Retina (tissue), 1 donor: ENCODE results near the gene PCDHB16.
"Not testable (repeated sequence)": the region's sequence is repeated elsewhere in the genome, so short reads cannot be mapped to it uniquely, and the experiment has no call there.

Source experiments
- DNase-seq: peaks from one replicate; pipeline ENCODE4 v3.0.0-alpha.2; 2016

Gene PCDHB16

DNA sequence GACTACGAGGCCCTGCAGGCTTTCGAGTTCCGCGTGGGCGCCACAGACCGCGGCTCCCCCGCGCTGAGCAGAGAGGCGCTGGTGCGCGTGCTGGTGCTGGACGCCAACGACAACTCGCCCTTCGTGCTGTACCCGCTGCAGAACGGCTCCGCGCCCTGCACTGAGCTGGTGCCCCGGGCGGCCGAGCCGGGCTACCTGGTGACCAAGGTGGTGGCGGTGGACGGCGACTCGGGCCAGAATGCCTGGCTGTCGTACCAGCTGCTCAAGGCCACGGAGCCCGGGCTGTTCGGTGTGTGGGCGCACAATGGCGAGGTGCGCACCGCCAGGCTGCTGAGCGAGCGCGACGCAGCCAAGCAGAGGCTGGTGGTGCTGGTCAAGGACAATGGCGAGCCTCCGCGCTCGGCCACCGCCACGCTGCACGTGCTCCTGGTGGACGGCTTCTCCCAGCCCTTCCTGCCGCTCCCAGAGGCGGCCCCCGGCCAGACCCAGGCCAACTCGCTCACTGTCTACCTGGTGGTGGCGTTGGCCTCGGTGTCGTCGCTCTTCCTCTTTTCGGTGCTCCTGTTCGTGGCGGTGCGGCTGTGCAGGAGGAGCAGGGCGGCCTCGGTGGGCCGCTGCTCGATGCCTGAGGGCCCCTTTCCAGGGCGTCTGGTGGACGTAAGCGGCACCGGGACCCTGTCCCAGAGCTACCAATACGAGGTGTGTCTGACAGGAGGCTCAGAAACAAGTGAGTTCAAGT lies 2.1 kb downstream of the PCDHB16 start:
- DNase-seq: not testable (repeated sequence)

DNA sequence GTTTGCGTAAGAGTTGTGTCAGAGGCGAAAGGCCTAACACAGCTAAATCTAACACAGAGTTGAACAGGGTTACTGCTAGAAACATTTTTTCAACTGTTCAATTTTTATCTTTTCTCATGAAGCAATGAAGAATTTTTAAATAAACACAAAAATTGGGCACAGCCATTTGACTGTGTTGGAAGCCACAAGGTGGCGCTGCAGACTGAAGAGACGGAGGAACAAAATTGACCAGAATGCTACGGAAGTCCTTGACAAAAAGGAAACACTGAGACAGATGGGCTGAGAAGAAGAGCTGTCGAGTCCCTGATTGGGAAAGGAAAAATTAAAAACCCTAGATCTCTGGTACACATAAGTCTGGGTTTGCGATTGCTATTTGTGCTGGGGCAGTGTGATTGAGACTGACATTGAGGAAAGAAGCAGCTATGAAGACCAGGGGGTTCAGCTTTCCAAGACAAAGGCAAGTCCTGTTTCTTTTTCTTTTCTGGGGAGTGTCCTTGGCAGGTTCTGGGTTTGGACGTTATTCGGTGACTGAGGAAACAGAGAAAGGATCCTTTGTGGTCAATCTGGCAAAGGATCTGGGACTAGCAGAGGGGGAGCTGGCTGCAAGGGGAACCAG lies 4.8 kb downstream of the PCDHB16 start, which contains the start of gene PCDHB9:
Gene PCDHB9, plus strand, starts transcription at position 265 of the 616 bp plus-strand sequence. Its CDS starts 158 bp downstream, at position 423.
- no peak for DNase-seq

DNA sequence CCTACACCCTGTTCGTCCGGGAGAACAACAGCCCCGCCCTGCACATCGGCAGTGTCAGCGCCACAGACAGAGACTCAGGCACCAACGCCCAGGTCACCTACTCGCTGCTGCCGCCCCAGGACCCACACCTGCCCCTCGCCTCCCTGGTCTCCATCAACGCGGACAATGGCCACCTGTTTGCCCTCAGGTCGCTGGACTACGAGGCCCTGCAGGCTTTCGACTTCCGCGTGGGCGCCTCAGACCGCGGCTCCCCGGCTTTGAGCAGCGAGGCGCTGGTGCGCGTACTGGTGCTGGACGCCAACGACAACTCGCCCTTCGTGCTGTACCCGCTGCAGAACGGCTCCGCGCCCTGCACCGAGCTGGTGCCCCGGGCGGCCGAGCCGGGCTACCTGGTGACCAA lies 6.5 kb downstream of the PCDHB16 start:
- DNase-seq: not testable (repeated sequence)

DNA sequence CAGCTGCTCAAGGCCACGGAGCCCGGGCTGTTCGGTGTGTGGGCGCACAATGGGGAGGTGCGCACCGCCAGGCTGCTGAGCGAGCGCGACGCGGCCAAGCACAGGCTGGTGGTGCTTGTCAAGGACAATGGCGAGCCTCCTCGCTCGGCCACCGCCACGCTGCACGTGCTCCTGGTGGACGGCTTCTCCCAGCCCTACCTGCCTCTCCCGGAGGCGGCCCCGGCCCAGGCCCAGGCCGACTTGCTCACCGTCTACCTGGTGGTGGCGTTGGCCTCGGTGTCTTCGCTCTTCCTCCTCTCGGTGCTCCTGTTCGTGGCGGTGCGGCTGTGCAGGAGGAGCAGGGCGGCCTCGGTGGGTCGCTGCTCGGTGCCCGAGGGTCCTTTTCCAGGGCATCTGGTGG lies 6.9 kb downstream of the PCDHB16 start:
- not testable (repeated sequence) for DNase-seq

DNA sequence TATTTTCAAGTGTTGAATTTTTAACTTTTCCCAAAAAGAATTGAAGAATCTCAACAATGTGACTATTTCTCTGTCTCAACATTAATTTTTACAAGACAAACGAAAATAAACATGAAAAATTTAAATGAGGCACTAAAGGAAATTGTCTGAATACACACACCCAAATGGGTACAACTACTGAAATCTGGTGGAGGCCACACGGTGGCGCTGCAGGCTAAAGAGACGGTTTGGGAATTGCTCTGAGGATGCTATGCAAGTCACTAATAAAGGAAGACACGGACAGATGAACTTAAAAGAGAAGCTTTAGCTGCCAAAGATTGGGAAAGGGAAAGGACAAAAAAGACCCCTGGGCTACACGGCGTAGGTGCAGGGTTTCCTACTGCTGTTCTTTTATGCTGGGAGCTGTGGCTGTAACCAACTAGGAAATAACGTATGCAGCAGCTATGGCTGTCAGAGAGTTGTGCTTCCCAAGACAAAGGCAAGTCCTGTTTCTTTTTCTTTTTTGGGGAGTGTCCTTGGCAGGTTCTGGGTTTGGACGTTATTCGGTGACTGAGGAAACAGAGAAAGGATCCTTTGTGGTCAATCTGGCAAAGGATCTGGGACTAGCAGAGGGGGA lies 10.0 kb downstream of the PCDHB16 start, which contains the start of gene PCDHB10:
Gene PCDHB10, plus strand, starts transcription at position 244 of the 616 bp plus-strand sequence. Its CDS starts 200 bp downstream, at position 444.
- DNase-seq: no peak

DNA sequence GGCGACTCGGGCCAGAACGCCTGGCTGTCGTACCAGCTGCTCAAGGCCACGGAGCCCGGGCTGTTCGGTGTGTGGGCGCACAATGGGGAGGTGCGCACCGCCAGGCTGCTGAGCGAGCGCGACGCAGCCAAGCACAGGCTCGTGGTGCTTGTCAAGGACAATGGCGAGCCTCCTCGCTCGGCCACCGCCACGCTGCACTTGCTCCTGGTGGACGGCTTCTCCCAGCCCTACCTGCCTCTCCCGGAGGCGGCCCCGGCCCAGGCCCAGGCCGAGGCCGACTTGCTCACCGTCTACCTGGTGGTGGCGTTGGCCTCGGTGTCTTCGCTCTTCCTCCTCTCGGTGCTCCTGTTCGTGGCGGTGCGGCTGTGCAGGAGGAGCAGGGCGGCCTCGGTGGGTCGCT lies 12.1 kb downstream of the PCDHB16 start:
- DNase-seq: not testable (repeated sequence)

DNA sequence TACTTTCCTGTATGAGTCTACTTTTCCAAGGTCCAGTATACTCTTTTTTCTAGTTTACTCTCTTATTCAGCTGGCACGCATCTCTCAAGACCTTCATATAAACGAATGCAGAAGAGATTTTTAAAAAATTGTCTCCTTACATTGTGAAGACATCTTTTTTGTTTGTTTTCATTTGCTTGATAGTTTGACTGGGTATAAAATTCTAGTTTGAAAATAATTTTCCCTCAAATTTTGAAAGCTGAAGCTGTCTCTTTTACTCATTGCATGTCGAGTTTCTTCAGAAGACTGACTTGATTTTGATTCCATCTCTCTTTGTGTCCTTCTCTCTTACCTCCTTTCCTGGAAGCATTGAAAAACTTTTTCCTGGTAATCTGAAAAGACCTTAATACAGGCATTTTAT lies 14.2 kb downstream of the PCDHB16 start:
- DNase-seq: no peak

DNA sequence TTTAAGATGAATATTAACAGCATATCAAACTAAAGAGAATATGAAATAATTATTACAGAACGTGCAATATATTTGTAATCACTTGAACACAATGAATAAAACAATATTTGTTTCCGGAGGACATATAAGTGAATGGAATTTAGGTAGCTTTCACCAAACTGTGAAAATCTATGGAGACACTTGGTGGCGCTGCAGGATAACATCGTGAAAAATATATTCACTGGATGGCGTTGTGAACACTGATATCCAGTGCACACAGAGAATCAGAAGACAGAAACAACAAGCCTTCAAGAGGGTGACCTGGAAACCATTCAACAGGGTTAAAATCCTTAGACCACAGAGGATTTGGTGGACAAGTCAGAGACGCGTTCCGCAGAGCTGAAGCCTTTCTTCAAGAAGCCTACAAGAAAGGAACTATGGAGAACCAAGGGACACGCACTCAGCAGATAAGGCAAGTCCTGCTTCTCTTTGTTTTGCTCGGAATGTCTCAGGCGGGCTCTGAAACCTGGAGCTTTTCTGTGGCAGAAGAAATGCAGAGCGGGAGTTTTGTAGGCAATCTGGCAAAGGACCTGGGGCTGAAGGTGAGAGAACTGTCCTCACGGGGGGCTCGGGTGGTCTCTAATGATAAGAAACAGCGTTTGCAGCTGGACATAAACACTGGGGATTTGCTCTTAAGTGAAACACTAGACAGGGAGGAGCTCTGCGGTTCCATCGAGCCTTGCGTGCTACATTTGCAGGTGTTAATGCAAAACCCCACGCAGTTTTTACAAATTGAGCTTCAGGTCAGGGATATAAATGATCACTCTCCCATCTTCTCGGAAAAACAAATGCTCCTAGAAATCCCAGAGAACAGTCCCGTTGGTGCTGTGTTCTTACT lies 17.4 kb downstream of the PCDHB16 start, which contains the start of gene PCDHB11:
Gene PCDHB11, plus strand, starts transcription at position 269 of the 877 bp plus-strand sequence. Its CDS starts 148 bp downstream, at position 417.
- DNase-seq: no peak

DNA sequence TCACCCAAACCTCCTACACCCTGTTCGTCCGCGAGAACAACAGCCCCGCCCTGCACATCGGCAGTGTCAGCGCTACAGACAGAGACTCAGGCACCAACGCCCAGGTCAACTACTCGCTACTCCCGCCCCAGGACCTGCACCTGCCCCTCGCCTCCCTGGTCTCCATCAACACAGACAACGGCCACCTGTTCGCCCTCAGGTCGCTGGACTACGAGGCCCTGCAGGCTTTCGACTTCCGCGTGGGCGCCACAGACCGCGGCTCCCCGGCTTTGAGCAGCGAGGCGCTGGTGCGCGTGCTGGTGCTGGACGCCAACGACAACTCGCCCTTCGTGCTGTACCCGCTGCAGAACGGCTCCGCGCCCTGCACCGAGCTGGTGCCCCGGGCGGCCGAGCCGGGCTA lies 18.9 kb downstream of the PCDHB16 start:
- not testable (repeated sequence) for DNase-seq

DNA sequence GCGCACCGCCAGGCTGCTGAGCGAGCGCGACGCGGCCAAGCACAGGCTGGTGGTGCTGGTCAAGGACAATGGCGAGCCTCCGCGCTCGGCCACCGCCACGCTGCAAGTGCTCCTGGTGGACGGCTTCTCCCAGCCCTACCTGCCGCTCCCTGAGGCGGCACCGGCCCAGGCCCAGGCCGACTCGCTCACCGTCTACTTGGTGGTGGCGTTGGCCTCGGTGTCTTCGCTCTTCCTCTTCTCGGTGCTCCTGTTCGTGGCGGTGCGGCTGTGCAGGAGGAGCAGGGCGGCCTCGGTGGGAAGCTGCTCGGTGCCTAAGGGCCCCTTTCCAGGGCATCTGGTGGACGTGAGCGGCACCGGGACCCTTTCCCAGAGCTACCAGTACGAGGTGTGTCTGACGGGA lies 19.5 kb downstream of the PCDHB16 start:
- not testable (repeated sequence) for DNase-seq

DNA sequence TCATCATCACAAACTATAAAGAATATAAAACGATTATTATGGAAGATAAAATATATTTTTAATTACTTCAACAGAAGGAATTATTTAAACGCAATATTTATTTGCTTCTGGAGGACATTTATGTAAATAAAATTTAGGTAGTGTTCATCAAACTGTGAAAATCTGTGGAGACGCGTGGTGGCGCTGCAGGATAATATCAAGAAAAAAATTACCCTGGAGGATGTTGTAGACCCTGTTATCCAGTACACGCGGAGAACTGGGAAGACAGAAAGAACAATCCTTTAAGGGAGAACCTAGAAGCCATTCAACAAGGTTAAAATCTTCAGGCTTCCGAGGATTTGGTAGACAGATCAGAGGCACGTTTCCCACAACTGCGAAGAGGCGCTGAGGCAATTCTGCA lies 26.3 kb downstream of the PCDHB16 start, which contains the start of gene PCDHB12:
Gene PCDHB12, plus strand, starts transcription at position 242 of the 400 bp plus-strand sequence. CDS start 189 bp downstream, outside the sequence.
- no peak for DNase-seq

DNA sequence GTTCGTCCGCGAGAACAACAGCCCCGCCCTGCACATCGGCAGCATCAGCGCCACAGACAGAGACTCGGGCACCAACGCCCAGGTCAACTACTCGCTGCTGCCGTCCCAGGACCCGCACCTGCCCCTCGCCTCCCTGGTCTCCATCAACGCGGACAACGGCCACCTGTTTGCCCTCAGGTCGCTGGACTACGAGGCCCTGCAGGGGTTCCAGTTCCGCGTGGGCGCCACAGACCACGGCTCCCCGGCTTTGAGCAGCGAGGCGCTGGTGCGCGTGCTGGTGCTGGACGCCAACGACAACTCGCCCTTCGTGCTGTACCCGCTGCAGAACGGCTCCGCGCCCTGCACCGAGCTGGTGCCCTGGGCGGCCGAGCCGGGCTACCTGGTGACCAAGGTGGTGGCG lies 28.1 kb downstream of the PCDHB16 start:
- not testable (repeated sequence) for DNase-seq

DNA sequence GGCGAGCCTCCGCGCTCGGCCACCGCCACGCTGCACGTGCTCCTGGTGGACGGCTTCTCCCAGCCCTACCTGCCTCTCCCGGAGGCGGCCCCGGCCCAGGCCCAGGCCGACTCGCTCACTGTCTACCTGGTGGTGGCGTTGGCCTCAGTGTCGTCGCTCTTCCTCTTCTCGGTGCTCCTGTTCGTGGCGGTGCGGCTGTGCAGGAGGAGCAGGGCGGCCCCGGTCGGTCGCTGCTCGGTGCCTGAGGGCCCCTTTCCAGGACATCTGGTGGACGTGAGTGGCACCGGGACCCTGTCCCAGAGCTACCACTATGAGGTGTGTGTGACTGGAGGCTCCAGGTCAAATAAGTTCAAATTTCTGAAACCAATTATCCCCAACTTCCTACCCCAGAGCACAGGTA lies 28.7 kb downstream of the PCDHB16 start:
- DNase-seq: not testable (repeated sequence)

DNA sequence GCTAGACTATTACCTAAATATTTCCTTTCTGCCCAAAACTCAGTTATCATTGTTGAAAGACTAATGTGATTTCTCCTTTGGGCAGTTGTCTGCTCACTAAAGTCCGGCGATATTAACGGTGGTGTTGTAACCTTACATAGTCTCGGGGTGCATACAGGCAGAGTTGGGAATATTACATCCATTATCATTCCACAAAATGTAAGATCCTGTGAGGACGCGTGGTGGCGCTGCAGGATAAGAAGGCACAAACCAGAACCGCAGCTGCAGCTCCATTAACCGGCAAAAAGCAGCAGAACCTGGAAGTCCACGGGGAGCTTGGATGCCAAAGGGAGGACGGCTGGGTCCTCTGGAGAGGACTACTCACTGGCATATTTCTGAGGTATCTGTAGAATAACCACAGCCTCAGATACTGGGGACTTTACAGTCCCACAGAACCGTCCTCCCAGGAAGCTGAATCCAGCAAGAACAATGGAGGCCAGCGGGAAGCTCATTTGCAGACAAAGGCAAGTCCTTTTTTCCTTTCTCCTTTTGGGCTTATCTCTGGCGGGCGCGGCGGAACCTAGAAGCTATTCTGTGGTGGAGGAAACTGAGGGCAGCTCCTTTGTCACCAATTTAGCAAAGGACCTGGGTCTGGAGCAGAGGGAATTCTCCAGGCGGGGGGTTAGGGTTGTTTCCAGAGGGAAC lies 31.6 kb downstream of the PCDHB16 start, which contains the start of gene PCDHB13:
Gene PCDHB13, plus strand, starts transcription at position 264 of the 684 bp plus-strand sequence. Its CDS starts 205 bp downstream, at position 469.
- not testable (repeated sequence) for DNase-seq

DNA sequence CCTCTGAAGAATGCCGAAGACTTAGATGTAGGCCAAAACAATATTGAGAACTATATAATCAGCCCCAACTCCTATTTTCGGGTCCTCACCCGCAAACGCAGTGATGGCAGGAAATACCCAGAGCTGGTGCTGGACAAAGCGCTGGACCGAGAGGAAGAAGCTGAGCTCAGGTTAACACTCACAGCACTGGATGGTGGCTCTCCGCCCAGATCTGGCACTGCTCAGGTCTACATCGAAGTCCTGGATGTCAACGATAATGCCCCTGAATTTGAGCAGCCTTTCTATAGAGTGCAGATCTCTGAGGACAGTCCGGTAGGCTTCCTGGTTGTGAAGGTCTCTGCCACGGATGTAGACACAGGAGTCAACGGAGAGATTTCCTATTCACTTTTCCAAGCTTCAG lies 32.4 kb downstream of the PCDHB16 start:
- DNase-seq: not testable (repeated sequence)

DNA sequence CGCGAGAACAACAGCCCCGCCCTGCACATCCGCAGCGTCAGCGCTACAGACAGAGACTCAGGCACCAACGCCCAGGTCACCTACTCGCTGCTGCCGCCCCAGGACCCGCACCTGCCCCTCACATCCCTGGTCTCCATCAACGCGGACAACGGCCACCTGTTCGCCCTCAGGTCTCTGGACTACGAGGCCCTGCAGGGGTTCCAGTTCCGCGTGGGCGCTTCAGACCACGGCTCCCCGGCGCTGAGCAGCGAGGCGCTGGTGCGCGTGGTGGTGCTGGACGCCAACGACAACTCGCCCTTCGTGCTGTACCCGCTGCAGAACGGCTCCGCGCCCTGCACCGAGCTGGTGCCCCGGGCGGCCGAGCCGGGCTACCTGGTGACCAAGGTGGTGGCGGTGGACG lies 33.3 kb downstream of the PCDHB16 start:
- not testable (repeated sequence) for DNase-seq

DNA sequence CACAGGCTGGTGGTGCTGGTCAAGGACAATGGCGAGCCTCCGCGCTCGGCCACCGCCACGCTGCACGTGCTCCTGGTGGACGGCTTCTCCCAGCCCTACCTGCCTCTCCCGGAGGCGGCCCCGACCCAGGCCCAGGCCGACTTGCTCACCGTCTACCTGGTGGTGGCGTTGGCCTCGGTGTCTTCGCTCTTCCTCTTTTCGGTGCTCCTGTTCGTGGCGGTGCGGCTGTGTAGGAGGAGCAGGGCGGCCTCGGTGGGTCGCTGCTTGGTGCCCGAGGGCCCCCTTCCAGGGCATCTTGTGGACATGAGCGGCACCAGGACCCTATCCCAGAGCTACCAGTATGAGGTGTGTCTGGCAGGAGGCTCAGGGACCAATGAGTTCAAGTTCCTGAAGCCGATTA lies 33.8 kb downstream of the PCDHB16 start:
- not testable (repeated sequence) for DNase-seq

DNA sequence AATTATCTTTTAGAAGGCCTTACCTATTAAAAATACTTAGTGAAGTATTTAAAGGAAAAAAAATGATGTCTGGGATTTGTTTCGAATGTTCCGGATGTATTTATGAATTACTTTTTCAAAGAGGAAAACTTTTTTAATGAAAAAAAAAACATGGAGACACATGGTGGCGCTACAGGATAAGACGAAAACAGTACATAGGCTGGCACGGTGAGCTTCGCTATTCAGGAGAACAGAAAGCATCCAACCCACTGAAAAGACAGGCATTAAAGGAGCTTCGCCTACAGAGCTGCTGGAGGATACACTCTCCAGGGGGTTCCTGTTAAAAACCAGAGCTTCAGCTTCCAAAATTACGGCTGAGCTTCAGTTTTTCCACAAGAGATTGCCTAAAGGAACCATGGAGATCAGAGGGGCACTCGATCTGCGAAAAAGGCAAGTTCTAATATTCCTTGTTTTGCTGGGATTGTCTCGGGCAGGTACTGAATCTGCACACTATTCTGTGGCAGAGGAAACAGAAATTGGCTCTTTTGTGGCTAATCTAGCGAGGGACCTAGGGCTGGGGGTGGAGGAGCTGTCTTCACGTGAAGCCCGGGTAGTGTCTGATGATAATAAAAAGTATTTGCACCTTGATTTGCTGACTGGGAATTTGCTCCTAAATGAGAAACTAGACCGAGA lies 41.1 kb downstream of the PCDHB16 start, which contains the start of gene PCDHB14:
Gene PCDHB14, plus strand, starts transcription at position 232 of the 672 bp plus-strand sequence. Its CDS starts 163 bp downstream, at position 395.
- DNase-seq: peak; percentile 19

DNA sequence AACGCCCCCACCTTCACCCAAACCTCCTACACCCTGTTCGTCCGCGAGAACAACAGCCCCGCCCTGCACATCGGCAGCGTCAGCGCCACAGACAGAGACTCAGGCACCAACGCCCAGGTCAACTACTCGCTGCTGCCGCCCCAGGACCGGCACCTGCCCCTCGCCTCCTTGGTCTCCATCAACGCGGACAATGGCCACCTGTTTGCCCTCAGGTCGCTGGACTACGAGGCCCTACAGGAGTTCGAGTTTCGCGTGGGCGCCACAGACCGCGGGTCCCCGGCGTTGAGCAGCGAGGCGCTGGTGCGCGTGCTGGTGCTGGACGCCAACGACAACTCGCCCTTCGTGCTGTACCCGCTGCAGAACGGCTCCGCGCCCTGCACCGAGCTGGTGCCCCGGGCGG lies 42.7 kb downstream of the PCDHB16 start:
- DNase-seq: not testable (repeated sequence)

DNA sequence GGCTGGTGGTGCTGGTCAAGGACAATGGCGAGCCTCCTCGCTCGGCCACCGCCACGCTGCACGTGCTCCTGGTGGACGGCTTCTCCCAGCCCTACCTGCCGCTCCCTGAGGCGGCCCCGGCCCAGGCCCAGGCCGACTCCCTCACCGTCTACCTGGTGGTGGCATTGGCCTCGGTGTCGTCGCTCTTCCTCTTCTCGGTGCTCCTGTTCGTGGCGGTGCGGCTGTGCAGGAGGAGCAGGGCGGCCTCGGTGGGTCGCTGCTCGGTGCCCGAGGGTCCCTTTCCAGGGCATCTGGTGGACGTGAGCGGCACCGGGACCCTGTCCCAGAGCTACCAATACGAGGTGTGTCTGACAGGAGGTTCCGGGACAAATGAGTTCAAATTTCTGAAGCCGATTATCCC lies 43.2 kb downstream of the PCDHB16 start:
- not testable (repeated sequence) for DNase-seq
